KMS-11 (cell line): ENCODE data around the gene MPP7.

Source experiments
- H2AFZ ChIP-seq: fragments of 200-600 bp; sonication (generic); 2 replicates; pipeline ENCODE4 v1.6.1; 2016; ENCODE audit warnings: antibody characterized with exemption, mixed run types, low read depth
- H3K27ac ChIP-seq: fragments of 200-600 bp; sonication (generic); 2 replicates; pipeline ENCODE4 v1.6.1; 2016; ENCODE audit warnings: mild to moderate bottlenecking, mixed run types
- H3K27me3 ChIP-seq: fragments of 200-600 bp; sonication (generic); 2 replicates; pipeline ENCODE4 v1.6.1; 2017; ENCODE audit warnings: mild to moderate bottlenecking, low read depth, mixed run types, moderate library complexity; ENCODE audit not compliant: insufficient read depth
- H3K36me3 ChIP-seq: fragments of 200-600 bp; sonication (generic); 2 replicates; pipeline ENCODE4 v1.6.1; 2017; ENCODE audit warnings: mild to moderate bottlenecking, mixed run types; ENCODE audit not compliant: insufficient read depth
- H3K4me1 ChIP-seq: fragments of 200-600 bp; sonication (generic); 2 replicates; pipeline ENCODE4 v1.6.1; 2016; ENCODE audit warnings: mild to moderate bottlenecking, low read depth, mixed run types; ENCODE audit not compliant: poor library complexity, severe bottlenecking
- H3K4me2 ChIP-seq: fragments of 200-600 bp; sonication (generic); 2 replicates; pipeline ENCODE4 v1.7.0; 2016; ENCODE audit warnings: mild to moderate bottlenecking, mixed run types
- H3K4me3 ChIP-seq: fragments of 200-600 bp; sonication (generic); IDR thresholded peaks from 2 replicates; pipeline ENCODE4 v1.6.1; 2017; ENCODE audit warnings: low read depth, low read length, mixed read lengths; ENCODE audit not compliant: insufficient read depth
- H3K79me2 ChIP-seq: fragments of 200-600 bp; sonication (generic); 2 replicates; pipeline ENCODE4 v1.6.1; 2016; ENCODE audit warnings: low read depth, mixed run types; ENCODE audit not compliant: insufficient read depth
- H3K9ac ChIP-seq: fragments of 200-600 bp; sonication (generic); 2 replicates; pipeline ENCODE4 v1.6.1; 2016; ENCODE audit warnings: mild to moderate bottlenecking, mixed run types
- H4K20me1 ChIP-seq: fragments of 200-600 bp; sonication (generic); 2 replicates; pipeline ENCODE4 v1.6.1; 2016; ENCODE audit warnings: mild to moderate bottlenecking, mixed run types; ENCODE audit not compliant: insufficient read depth
- TF ChIP-seq, protein P1 (sequence below): fragments of 200-600 bp; sonication (generic); conservative IDR thresholded peaks from 2 replicates; pipeline ENCODE4 v1.6.1; 2017; ENCODE audit warnings: low read depth, mild to moderate bottlenecking, antibody characterized with exemption, low read length, moderate library complexity, mixed read lengths

The MPP7 gene

GRCh38 chr10:28302012-28302637, 739 bp downstream of the MPP7 start:
- Histone ChIP-seq H3K36me3 (no peaks in the 10 kb centered on the region), H3K4me3 (peak overlapping the region; percentile 7), H3K4me1 (peaks cover 12% of the 10 kb centered on the region), H3K27me3 (no peaks in the 10 kb centered on the region; the same call in 1 of the 2 replicates), H2AFZ (peak overlapping the region; percentile 56), H3K27ac (no peak overlapping the region), H3K4me2 (peak overlapping the region; percentile 82), H3K79me2 (no peaks in the 10 kb centered on the region), H3K9ac (peak overlapping the region; percentile 41; the same call in 1 of the 2 replicates), H4K20me1 (no peaks in the 10 kb centered on the region)
- TF ChIP-seq, protein P1, sequence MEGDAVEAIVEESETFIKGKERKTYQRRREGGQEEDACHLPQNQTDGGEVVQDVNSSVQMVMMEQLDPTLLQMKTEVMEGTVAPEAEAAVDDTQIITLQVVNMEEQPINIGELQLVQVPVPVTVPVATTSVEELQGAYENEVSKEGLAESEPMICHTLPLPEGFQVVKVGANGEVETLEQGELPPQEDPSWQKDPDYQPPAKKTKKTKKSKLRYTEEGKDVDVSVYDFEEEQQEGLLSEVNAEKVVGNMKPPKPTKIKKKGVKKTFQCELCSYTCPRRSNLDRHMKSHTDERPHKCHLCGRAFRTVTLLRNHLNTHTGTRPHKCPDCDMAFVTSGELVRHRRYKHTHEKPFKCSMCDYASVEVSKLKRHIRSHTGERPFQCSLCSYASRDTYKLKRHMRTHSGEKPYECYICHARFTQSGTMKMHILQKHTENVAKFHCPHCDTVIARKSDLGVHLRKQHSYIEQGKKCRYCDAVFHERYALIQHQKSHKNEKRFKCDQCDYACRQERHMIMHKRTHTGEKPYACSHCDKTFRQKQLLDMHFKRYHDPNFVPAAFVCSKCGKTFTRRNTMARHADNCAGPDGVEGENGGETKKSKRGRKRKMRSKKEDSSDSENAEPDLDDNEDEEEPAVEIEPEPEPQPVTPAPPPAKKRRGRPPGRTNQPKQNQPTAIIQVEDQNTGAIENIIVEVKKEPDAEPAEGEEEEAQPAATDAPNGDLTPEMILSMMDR: no peak

DNA sequence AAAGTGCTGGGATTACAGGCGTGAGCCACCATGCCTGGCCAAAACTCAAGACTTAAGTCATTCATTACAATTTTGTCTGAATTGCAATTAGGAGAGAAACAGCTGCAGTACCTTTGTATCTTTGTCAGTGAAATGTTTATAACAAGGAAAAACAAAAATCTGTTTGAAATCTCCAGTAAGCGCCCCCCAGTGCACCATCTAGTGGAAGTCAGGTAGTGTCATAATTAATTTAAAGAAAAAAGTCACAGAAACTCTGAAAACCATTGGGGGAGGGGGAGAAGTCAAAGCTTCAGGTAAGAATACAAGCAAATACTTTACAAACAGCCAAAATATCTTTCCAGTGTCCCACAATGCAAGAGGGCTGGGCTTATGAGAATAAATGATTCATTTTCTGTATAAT, 2.8 kb downstream of the MPP7 start:
- H3K4me1 ChIP-seq: peaks cover 12% of the 10 kb centered on the region
- no peak overlapping the region for H3K27ac ChIP-seq
- no peaks in the 10 kb centered on the region; the same call in 1 of the 2 replicates for H3K27me3 ChIP-seq
- H3K79me2 ChIP-seq: no peaks in the 10 kb centered on the region
- TF ChIP-seq, protein P1: 0 out of 2 replicates have a peak, but pooled peaks have one; percentile 28
- no peak overlapping the region for H3K4me3 ChIP-seq
- no peaks in the 10 kb centered on the region for H3K36me3 ChIP-seq
- no peak overlapping the region for H3K4me2 ChIP-seq
- H3K9ac ChIP-seq: no peak overlapping the region
- no peaks in the 10 kb centered on the region for H4K20me1 ChIP-seq
- H2AFZ ChIP-seq: no peak overlapping the region

DNA sequence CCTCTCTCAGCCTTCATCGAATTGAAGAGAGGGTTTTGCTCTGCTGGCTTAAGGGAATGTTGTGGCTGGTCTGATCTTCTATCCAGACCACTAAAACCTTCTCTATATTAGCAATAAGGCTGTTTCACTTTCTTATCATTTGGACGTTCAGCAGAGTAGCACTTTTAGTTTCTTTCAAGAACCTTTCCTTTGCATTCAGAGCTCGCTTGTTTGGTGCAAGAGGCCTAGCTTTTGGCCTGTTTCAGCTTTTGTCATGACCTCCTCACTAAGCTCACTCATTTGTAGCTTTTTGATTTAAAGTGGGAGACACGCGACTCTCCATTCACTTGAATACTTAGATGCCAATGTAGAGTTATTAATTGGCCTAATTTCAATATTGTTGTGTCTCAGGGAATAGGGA, 3.9 kb downstream of the MPP7 start:
- no peak overlapping the region for H3K4me3 ChIP-seq
- H3K4me2 ChIP-seq: no peak overlapping the region
- H3K36me3 ChIP-seq: no peaks in the 10 kb centered on the region
- peaks cover 12% of the 10 kb centered on the region for H3K4me1 ChIP-seq
- H3K79me2 ChIP-seq: no peaks in the 10 kb centered on the region
- TF ChIP-seq, protein P1: no peak
- H3K27me3 ChIP-seq: no peaks in the 10 kb centered on the region; the same call in 1 of the 2 replicates
- no peak overlapping the region for H3K27ac ChIP-seq
- H4K20me1 ChIP-seq: no peaks in the 10 kb centered on the region
- no peak overlapping the region for H3K9ac ChIP-seq
- H2AFZ ChIP-seq: no peak overlapping the region

- TF ChIP-seq, protein P1: no peak
- no peak overlapping the region for H3K4me2 ChIP-seq
- no peaks in the 10 kb centered on the region for H3K79me2 ChIP-seq
- H4K20me1 ChIP-seq: no peaks in the 10 kb centered on the region
- H3K27ac ChIP-seq: no peak overlapping the region
- no peaks in the 10 kb centered on the region for H3K27me3 ChIP-seq
- no peaks in the 10 kb centered on the region for H3K36me3 ChIP-seq
- no peak overlapping the region for H2AFZ ChIP-seq
- H3K4me1 ChIP-seq: no peaks in the 10 kb centered on the region
- no peak overlapping the region for H3K9ac ChIP-seq
- no peak overlapping the region for H3K4me3 ChIP-seq
Observed at GRCh38 chr10:28296023-28296422, 6.8 kb downstream of the MPP7 start.
